RPMI7951 (cell line): ENCODE results near the gene MRPL53. TPM values are rescaled to one million over a fixed set of nuclear protein-coding genes. Genes with fewer than 3 reads are reported as not detected.

Experiments
- DNase-seq: peaks from one replicate; pipeline ENCODE4 v3.0.0-alpha.2; 2012; ENCODE audit warnings: low read depth
- total RNA-seq: library from RNA; depleted of rRNA; stranded (reverse); fragments of >200 nt; shearing (Covaris generic); gene quantifications from 2 replicates; pipeline ENCODE4 v1.2.3, GENCODE V29; 2014; rRNA removed

MRPL53 gene
- total RNA-seq, 1 experiment from 2014 or later, result 86.4 TPM

DNA sequence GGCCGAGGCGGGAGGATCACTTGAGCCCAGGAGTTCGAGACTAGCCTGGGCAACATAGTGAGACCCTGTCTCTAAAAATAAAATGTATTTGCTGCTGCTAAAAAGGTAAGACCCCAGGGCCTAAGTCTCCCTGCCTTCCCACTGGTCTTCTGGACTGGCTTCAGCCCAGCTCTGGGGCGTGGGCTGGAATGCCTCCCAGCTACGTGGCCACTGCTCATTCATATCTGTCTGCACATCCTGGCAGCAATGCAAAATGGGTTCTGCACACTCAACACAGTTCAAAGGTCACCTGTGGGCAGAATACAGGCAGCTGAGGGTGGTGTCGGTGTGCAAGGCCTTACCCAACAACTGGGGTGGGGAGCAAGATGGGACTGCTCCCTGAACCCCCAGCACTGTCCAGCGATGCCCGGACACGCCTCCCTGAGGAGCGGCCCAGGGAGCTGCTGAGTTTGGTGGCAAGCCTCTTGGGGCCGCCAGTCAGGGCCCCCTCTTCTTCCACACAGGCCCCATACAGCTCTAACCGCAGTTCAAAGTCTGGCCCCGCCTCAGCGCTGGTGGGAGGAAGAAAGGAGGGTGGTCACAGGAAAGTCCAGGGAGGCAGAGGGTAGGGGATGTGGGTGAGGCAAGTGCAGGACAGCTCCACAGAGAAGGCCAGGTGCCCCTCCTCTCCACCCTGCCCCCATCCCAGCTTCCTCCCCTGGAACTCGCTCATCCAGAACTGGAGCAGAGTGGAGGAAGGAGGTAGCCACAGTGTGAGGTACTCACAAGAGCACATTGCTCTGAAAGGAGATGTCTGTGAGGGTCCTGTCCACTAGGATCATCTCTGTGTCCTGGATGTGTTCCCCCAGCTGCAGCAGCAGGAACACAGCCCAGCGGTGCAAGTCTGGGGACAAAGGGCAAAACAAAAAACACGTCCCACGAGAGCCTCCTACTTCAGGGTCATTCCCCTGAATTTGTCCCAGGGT is 42.7 kb downstream of the MRPL53 start:
- no peak for DNase-seq

DNA sequence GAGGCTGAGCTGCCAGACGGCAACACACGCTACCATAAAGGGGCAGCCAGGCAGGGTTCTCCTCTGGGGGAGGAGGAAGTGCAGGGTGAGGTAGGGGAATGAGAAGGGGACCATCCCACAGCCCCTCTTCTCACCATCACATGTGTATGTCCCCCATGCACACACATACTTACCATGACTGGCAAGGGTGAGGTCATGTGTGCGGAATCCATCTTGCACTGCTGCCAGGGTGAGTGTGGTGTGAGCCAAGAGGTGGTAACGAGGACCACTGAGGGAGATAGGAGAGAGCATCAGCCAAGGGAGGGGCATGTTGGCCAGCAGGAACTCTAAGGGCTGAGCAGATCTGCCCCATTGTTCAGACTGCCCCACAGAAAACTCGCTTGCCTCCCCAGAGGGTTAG is 43.8 kb downstream of the MRPL53 start:
- no peak for DNase-seq

DNA sequence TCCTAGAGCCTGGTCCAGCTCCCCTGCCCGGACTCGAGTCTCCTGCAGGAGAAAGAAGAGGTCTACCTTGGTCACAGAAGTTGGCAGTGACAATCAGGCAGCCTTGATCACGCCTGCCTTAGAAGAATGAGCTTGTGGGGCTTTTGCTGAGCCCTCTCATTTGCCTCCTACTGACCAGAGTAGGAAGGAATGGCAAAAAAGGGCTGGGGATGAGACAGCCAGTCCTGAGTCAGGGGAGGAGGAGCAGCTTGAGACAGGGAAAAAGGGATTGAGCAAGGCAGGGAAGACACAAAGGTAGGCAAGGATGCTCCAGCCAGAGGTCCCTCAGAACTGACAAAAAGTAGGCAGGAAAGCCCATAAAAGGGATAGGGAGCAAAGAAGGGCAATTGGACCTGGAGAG is 44.9 kb downstream of the MRPL53 start:
- no peak for DNase-seq

DNA sequence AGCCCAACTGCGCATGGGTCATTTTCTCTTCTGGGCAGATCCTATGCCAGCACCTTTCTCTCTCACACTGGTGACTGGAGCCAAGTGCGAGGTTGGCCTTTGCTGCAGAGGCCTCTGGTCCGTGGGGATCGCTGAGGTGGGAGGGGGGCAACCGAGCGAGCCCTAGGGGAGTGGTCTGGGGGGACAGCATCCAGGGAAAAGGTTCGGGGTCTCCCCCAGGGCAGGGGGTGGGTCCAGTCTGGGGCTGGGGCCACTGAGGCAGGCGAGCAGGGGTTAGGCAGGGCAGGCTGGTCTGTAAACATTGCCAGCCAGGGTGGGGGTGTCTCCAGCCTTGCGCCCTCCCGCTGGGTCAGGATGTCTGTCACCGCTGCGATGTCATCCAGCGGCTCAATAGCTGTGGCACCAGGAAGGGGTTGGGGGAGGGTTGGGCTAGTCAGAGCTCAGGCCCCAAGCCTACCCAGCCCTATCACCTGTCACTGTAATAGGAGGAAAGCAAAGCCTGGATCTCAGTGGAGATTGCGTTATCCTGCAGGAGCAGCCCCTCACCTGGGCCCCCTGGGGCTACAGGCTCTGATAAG is 46.2 kb downstream of the MRPL53 start:
- DNase-seq, result no peak

DNA sequence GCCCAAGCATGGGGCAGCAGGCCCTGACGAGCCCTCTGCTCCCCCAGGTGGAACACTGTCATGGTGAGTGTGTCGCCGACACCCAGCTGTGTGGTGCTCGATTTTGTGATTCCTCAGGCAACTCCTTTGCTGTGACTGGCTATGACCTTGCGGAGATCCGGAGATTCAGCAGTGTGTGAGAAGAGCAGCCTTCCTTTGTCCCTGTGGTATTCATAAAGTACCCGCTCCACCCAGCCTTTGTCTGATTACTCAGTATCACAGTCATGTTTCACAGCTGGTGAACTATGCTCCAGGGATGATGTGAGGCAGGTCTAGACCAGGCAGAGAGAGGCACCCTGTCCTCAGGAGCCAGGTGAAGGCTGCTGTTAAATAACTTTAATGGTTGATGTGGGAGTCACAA is 47.0 kb downstream of the MRPL53 start:
- no peak for DNase-seq

DNA sequence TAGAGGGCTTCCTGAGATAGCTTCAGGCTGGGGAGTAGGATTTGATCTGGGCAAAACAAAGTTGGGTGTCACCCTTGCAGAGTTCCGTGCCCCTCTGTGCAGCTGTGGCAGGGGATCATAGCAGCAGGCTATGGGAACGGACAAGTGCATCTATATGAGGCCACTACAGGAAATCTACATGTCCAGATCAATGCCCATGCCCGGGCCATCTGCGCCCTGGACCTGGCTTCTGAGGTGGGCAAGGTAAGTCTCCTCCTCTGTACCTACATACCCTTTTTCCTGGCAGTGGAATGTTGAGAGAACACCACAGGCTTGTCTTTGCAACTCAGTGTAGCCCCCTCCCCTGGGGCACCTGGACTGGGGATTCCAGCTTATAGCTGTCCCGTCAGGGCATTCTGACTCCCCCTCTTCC is 47.5 kb downstream of the MRPL53 start:
- DNase-seq, result no peak

DNA sequence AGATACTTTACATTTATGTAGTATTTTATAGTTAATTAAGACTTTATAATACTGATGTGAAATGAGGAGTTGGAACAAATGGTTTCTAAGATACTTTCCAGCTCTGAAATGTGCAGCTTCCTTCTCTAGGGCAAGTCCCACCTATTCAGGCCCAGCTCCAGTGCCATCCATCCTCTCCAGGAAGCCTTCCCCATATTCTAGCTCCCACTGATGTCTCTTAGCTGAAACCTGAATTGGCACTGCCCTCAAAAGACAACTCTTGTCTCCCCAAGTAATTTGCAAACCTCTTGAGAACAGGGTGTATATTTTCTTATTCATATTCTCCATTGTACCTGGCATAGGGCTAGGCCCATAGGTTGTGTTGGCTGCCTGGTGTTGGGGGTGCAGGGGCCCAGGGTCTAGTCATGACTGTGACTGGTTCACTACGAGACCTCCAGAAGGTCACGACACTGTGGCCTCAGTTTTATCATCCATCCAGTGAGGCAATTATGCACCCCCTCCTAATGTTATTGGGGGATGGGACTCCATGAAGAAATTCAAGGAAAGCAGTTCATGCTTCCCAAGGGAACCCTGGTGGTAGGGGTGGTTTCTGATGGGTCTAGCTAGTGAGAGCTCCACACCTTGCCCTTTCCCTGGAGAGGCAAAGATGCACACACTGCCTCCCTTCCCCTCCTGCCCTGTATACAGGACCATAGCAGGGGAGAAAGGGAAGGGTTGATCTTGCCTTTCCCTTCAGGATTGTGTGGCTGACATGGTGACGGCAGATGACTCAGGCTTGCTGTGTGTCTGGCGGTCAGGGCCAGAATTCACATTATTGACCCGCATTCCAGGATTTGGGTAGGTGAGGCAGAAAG is 48.1 kb downstream of the MRPL53 start:
- DNase-seq, result no peak

DNA sequence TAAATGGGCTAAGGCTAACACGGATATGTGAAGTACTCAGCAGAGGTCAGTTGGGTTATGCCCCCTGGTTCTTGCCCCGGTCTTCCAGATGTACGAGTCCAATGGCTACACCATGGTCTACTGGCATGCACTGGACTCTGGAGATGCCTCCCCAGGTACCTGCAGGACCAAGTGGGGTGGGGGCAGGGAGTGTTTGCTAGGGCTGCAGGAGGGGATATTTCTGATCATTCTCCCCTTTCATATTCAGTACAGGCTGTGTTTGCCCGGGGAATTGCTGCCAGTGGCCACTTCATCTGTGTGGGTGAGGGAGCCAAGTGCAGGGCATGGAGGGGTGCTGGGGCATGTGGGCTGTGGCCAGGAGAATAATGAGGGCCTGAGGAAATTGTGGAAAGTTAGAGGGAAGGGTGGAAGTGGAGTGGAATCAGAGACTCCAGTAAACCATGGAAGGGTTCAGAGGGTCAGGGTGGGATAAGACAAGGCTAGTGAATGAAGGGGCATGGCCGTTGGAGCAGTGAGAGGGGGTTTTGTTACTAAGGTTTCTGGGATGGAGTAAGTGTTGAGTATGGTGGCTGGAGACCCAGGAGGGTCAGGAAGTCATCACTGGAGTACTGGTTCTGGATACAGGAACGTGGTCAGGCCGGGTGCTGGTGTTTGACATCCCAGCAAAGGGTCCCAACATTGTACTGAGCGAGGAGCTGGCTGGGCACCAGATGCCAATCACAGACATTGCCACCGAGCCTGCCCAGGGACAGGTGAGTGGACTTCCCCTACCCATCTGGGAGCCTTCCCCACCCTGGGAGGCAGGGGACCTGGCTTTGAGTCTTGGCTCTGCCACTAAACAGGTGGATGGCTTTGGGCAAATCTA is 49.0 kb downstream of the MRPL53 start:
- DNase-seq, result no peak

Other genes with a start within 250 kb of the MRPL53 start
- gene SLC4A5, start 129.3 kb downstream of the MRPL53 start, total RNA-seq, result 0.10 TPM in 1 of 2 replicates, not detected in the other
- 88.8 and 93.3 TPM in 2 replicates for gene DCTN1, start 92.4 kb downstream of the MRPL53 start, total RNA-seq
- 1.2 and 1.3 TPM in 2 replicates for gene C2orf81, start 51.1 kb downstream of the MRPL53 start, total RNA-seq
- 119 and 120 TPM in 2 replicates for gene WDR54, start 51.0 kb downstream of the MRPL53 start, total RNA-seq
- gene RTKN, start 30.7 kb downstream of the MRPL53 start, total RNA-seq, result 15.1 and 17.7 TPM in 2 replicates
- gene INO80B, start 17.6 kb downstream of the MRPL53 start, total RNA-seq, result 15.5 and 27.3 TPM in 2 replicates
- 66.5 and 70.5 TPM in 2 replicates for gene WBP1, start 14.2 kb downstream of the MRPL53 start, total RNA-seq
- 41.0 and 44.6 TPM in 2 replicates for gene MOGS, start 7.3 kb downstream of the MRPL53 start, total RNA-seq
- 12.3 and 14.3 TPM in 2 replicates for gene CCDC142, start 10.3 kb upstream of the MRPL53 start, total RNA-seq
- 17.3 and 17.5 TPM in 2 replicates for gene TTC31, start 10.4 kb upstream of the MRPL53 start, total RNA-seq
- gene LBX2, start 26.9 kb upstream of the MRPL53 start, total RNA-seq, result 6.7 and 10.6 TPM in 2 replicates
- gene PCGF1, start 35.0 kb upstream of the MRPL53 start, total RNA-seq, result 42.3 and 44.7 TPM in 2 replicates
- 4.2 and 5.5 TPM in 2 replicates for gene TLX2, start 41.8 kb upstream of the MRPL53 start, total RNA-seq
- gene DQX1, start 53.6 kb upstream of the MRPL53 start, total RNA-seq, result 0.20 and 0.36 TPM in 2 replicates
- 132 and 144 TPM in 2 replicates for gene AUP1, start 57.0 kb upstream of the MRPL53 start, total RNA-seq
- gene HTRA2, start 57.3 kb upstream of the MRPL53 start, total RNA-seq, result 70.3 and 71.4 TPM in 2 replicates
- 93.6 and 108 TPM in 2 replicates for gene LOXL3, start 81.3 kb upstream of the MRPL53 start, total RNA-seq
- 1.8 and 3.1 TPM in 2 replicates for gene DOK1, start 82.0 kb upstream of the MRPL53 start, total RNA-seq
- gene M1AP, start 175.7 kb upstream of the MRPL53 start, total RNA-seq, result 0.36 TPM in 1 of 2 replicates, not detected in the other
- gene SEMA4F, start 181.6 kb upstream of the MRPL53 start, total RNA-seq, result 6.4 and 7.1 TPM in 2 replicates